Mucosa of descending colon (tissue), 3 donors: Measurements from ENCODE around the gene CNOT4. TPM values are rescaled to one million over a fixed set of nuclear protein-coding genes. Genes with fewer than 3 reads are reported as not detected.

ENCODE experiments used
- ATAC-seq: fragments of 200-7000 bp; cut with Tn5 transposase; one replicate; pipeline ENCODE4 v1.9.1; 2020; ENCODE audit warnings: mild to moderate bottlenecking, moderate library complexity
- DNase-seq, 3 donors: peaks; one replicate each; pipeline ENCODE4 v3.0.0-alpha.2; 2020
- H3K36me3 ChIP-seq: fragments of 200-600 bp; one replicate; pipeline ENCODE4 v1.8.0; 2021; ENCODE audit warnings: low read depth, mild to moderate bottlenecking
- H3K4me1 ChIP-seq: fragments of 200-600 bp; one replicate; pipeline ENCODE4 v1.8.0; 2021; ENCODE audit warnings: low read depth, mild to moderate bottlenecking
- H3K4me3 ChIP-seq: fragments of 200-600 bp; one replicate; pipeline ENCODE4 v1.8.0; 2021; ENCODE audit warnings: mild to moderate bottlenecking
- H3K9me3 ChIP-seq: fragments of 200-600 bp; one replicate; pipeline ENCODE4 v1.8.0; 2021; ENCODE audit warnings: mild to moderate bottlenecking
- intact Hi-C, 2 donors: fragments of 100-400 bp; cut with DNase I in 1 of 2; cut with micrococcal nuclease in 1 of 2; formaldehyde crosslinking; loops; one replicate each; pipeline versions ENCODE4 v1.11.0 to v1.11.1; 2022; cut with DNase I, micrococcal nuclease
- total RNA-seq, 3 donors: library from RNA; stranded (reverse); fragmentation: NEBNext Ultra II Directional in 2 of 3; extraction: Animal tissue kit (Norgen Biotek cat#: 25700) in 2 of 3; gene quantifications; one replicate each; pipeline versions ENCODE4 v1.2.1 to v1.2.4, GENCODE V29; 2021 to 2023
- TF ChIP-seq, protein P1 (sequence below): fragments of 200-600 bp; IDR thresholded peaks from one replicate; pipeline ENCODE4 v1.8.0; 2022; ENCODE audit warnings: antibody characterized with exemption, mild to moderate bottlenecking
- donor health status: DM: no; HTN: no; CAD: no; lungs with moderate emphysema.
- donor health status: DM: no; HTN: no; CAD: no.
- donor health status: DM: no; HTN: yes; CAD: no.

The CNOT4 gene
- total RNA-seq, 3 donors from 2014 or later, result 18.3 to 37.2 (median 22.1) TPM

DNA sequence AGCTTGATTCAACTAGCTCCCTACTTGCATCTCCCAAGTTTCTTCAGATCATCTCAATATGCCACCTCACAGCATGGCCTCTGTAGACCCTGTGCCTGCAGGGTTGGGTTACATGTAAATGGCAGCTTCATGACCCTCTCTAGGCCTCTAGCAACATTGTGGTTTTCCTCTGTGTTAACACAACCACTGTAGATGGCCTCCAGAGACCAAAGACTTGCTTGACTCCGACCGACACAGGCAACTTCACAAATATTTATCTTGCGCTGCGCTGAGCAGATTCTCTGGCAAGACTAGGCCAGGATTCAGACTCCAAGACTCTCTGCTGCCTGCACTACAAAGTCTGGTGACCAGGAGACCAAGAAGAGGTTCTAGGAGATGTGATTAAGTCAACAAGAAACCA lies 75.9 kb downstream of the CNOT4 start:
- TF ChIP-seq, protein P1, sequence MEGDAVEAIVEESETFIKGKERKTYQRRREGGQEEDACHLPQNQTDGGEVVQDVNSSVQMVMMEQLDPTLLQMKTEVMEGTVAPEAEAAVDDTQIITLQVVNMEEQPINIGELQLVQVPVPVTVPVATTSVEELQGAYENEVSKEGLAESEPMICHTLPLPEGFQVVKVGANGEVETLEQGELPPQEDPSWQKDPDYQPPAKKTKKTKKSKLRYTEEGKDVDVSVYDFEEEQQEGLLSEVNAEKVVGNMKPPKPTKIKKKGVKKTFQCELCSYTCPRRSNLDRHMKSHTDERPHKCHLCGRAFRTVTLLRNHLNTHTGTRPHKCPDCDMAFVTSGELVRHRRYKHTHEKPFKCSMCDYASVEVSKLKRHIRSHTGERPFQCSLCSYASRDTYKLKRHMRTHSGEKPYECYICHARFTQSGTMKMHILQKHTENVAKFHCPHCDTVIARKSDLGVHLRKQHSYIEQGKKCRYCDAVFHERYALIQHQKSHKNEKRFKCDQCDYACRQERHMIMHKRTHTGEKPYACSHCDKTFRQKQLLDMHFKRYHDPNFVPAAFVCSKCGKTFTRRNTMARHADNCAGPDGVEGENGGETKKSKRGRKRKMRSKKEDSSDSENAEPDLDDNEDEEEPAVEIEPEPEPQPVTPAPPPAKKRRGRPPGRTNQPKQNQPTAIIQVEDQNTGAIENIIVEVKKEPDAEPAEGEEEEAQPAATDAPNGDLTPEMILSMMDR, result no peak
- ATAC-seq, result no peak
- H3K4me1 ChIP-seq, result no peaks in the 10 kb centered on the region
- no peaks in the 10 kb centered on the region for H3K9me3 ChIP-seq
- H3K4me3 ChIP-seq, result no peak overlapping the region
- intact Hi-C loops, result no loop called here
- H3K36me3 ChIP-seq, result no peaks in the 10 kb centered on the region
- DNase-seq, result no peak

DNA sequence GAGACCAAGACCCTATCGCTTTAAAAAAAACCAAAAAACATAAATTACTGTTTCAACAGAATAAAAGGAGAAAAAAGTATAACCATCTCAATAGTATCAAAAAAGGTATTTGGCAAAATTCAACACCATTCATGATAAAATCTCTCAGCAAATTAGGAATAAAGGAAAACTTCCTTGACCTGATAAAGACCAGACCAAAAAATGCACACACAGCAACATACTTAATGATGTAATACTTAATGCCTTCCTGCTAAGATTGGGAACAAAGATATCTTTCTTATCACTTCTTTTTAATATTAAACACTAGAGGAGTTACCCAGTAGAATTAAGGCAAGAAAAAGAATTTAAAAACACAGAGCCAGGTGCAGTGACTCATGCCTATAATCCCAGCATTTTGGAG lies 79.3 kb downstream of the CNOT4 start:
- intact Hi-C loops, result no loop called here
- Histone ChIP-seq H3K4me3 (no peak overlapping the region), H3K36me3 (no peaks in the 10 kb centered on the region), H3K9me3 (no peaks in the 10 kb centered on the region), H3K4me1 (peaks cover 3% of the 10 kb centered on the region)
- no peak for ATAC-seq
- TF ChIP-seq, protein P1, result no peak
- DNase-seq, result no peak

DNA sequence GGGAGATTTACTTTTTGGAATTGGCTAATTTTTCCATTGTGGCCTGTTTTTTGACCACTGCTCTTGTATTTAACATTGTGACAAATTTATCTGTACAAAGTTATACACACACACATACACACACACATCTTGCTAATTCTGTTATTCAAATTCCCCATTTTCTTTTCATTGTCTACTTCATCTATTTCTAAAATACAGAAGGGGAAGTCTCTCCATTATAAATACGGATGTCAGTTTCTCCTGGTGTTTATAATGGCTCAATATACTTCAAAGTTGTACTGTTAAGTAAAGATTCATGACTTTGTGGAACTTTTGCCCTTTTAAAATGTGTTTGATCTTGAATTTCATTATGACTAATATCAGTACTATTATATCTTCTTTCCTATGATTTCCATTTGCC lies 81.0 kb downstream of the CNOT4 start:
- Histone ChIP-seq H3K4me3 (no peak overlapping the region), H3K36me3 (no peaks in the 10 kb centered on the region), H3K4me1 (peaks cover 4% of the 10 kb centered on the region), H3K9me3 (no peaks in the 10 kb centered on the region)
- ATAC-seq, result no peak
- intact Hi-C loops, result no loop called here
- DNase-seq, result no peak
- TF ChIP-seq, protein P1, result no peak

DNA sequence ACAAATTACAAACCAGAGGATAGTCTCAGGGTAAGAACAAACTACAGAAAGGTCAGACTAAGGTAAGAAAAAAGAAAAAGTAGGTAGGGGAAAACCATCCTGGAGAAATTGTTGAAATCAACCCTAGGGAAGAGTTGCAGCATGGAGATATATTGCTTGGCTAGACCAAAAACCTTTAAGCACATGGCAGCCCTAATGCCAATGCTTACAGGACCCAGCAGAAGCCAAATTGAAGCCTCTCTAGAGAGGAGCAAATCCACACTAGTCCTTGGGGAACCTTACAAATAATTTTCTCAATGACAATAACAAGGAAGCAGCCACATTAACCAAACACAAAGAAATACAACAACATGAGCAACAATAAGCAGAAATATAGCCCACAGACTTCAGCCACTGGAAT lies 81.9 kb downstream of the CNOT4 start:
- no peak overlapping the region for H3K4me3 ChIP-seq
- no peaks in the 10 kb centered on the region for H3K36me3 ChIP-seq
- intact Hi-C loops, result no loop called here
- TF ChIP-seq, protein P1, result no peak
- ATAC-seq, result no peak
- peaks cover 4% of the 10 kb centered on the region for H3K4me1 ChIP-seq
- no peaks in the 10 kb centered on the region for H3K9me3 ChIP-seq
- no peak for DNase-seq

DNA sequence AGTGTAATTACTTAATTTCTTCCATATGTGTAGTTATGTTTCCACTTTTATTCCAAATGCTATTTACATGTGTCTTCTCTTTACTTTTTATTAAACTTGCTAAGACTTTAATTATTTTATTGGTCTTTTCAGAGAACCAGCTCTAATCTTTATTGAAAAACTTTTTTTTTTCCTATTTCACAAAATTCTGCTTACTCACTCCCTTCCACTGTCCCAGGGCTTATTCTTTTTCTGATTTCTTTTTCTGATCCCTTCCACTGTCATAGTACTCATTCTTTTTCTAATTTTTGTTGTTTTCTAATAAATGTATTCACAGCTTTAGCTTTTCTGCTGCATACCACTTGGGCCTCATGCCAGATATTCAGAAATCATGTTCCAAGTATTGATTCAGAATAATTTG lies 82.7 kb downstream of the CNOT4 start:
- ATAC-seq (no peak), DNase-seq (no peak)
- intact Hi-C loops, result no loop called here
- Histone ChIP-seq H3K36me3 (no peaks in the 10 kb centered on the region), H3K4me1 (peaks cover 4% of the 10 kb centered on the region), H3K4me3 (no peak overlapping the region), H3K9me3 (no peaks in the 10 kb centered on the region)
- TF ChIP-seq, protein P1, result no peak

DNA sequence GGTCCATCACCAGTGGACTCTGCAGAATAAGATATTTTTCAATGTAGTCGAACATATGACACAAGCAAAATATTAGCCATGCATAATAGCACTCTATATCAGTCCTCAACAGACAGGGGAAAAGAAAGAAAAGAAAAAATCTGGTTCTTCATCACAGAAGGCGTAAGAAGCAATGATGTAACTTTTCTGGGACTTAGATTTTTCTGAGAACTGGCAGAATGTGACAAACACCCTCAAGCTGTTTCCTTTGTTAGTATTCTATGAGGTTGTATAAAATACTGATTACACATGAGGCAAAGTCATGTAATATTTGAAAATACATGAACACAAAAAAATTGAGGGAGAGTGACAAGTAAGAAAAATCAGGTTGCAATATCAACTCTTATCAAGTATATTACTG lies 84.9 kb downstream of the CNOT4 start:
- Histone ChIP-seq H3K36me3 (no peaks in the 10 kb centered on the region), H3K9me3 (no peaks in the 10 kb centered on the region), H3K4me1 (peaks cover 4% of the 10 kb centered on the region), H3K4me3 (no peak overlapping the region)
- TF ChIP-seq, protein P1, result no peak
- DNase-seq (no peak), ATAC-seq (no peak)
- intact Hi-C loops, result no loop called here
